Fibroblast of the conjunctiva (primary cell): ENCODE results near the gene MORN3.
"Not testable (repeated sequence)": the region's sequence is repeated elsewhere in the genome, so short reads cannot be mapped to it uniquely, and the experiment has no call there.

Experiments used
- DNase-seq: peaks from one replicate; pipeline ENCODE4 v3.0.0-alpha.2; 2010; ENCODE audit warnings: low read depth

Gene MORN3

DNA sequence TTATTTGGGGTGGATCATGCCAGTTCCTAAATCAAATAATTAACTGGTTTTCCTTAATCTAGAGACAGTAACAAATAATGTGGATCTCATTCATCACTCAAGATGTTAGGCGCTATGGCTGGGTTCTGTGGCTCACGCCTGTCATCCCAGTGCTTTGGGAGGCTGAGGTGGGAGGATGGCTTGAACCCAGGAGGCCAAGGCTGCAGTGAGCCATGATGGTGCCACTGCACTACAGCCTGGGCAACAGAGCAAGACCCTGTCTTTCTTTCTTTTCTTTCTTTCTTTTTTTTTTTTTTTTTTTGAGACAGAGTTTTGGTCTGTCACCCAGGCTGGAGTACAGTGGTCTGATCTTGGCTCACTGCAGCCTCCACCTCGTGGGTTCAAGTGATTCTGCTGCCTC is 23.3 kb upstream of the MORN3 start:
- DNase-seq, result not testable (repeated sequence)

DNA sequence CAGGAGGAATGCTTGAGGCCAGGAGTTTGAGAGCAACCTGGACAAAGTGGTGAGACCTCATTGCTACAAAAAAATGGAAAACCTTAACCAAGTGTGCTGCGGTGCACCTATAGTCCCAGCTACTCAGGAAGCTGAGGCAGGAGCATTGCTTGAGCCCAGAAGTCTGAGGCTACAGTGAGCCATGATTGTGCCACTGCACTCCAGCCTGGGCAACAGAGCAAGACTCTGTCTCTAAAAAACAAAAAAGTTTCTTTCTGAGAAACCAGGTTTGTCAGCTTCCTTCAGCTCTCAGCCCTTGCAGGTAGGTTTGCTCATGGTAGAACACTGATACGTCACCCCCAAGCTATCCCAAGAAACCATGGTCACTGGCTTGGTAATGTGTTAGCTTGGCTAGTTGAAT is 20.0 kb upstream of the MORN3 start:
- no peak for DNase-seq

DNA sequence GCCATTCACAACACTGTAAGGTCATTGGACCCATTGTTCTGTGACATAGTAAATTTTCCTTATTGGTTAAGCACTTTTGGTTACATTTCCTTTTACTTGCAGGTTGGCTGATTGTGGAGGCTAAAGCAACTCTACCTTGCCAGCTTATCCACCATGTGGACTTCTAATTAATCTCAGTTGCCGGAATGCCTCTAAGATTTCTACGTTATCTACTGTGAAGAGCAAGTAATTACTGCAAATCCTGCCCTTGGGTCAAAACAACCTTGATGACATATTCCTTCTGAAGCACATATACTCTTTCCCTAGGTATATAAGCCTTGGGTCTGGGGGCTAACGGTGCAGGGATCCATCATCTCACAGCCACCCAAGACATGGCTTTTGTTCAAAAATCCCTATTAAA is 19.5 kb upstream of the MORN3 start:
- no peak for DNase-seq

DNA sequence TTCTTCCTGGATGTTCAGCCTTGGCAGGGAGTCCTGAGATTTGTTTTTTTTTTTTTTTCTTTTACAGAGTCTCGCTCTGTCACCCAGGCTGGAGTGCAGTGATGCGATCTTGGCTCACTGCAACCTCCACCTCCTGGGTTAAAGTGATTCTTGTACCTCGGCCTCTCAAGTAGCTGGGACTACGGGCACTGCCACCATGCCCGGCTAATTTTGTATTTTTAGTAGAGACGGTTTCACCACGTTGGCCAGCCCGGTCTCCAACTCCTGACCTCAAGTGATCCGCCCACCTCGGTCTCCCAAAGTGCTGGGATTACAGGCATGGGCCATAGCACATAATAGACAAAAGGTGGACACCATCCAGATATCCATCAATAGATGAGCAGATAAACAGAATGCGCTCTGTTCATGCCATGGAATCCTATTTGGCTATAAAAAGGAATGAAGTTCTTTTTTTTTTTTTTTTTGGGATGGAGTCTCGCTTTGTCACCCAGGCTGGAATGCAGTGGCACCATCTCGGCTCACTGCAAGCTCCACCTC is 10.3 kb upstream of the MORN3 start:
- not testable (repeated sequence) for DNase-seq

DNA sequence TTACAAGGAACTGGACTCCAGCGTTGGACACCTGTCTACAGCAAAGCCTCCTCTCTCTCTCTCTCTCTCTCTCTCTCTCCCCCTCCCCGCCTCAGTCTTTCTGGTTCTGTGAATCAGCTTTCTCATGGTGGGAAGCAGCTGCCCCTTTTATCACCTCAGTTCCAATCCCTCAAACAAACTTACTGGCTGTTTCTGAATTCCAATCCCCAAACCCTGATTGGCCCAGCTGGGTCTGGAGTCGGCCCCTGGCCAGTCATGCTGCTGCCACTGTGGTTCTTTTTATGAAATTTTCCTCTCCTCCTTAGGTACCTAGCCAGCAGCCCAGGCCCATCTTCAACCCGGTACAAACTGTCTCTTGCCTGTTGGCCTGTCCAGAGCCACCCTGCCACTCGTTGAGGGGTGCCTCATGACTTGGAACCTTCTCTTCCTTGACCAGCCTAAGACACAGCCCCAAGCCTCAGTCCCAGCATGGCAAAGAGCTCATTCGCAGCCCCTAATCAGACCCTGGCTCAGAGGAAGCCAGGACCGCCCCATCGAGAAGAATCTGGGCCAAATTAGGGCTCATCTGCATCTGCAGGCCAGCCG is 9.4 kb upstream of the MORN3 start:
- DNase-seq, result no peak

DNA sequence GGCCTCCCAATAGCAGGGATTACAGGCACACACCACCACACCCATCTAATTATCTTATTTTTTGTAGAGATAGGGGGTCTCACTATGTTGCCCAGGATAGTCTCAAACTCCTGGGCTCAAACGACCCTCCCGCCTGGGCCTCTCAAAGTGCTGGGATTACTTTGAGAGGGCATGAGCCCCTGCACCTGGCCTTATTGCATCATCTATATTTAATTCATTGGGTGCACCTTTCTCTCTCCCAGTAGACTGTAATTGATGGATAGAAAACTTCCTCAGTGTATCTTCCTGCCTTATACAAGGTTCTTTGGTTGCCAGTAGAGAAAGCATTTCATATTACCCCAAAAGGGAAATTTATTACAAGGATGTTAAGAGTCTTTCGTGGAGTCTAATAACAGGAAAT is 8.9 kb upstream of the MORN3 start:
- DNase-seq, result no peak

DNA sequence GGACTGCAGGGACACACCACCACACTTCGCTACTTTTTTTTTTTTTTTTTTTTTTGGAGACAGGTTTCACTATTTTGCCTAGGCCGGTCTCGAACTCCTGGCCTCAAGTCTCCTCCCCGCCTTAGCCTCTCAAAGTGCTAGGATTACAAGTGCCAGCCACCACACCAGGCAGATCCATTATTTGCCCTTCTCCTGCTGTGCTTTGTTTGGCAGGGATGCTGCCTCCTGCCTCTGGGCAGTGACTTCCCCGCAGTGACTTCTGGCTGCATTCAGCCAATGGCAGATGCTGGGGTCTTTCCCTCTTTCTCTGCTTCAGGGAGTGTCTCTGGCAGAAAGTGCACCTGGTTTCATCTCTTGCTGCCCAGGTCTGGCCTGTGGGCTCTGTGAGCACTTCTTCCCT is 6.7 kb upstream of the MORN3 start:
- no peak for DNase-seq

DNA sequence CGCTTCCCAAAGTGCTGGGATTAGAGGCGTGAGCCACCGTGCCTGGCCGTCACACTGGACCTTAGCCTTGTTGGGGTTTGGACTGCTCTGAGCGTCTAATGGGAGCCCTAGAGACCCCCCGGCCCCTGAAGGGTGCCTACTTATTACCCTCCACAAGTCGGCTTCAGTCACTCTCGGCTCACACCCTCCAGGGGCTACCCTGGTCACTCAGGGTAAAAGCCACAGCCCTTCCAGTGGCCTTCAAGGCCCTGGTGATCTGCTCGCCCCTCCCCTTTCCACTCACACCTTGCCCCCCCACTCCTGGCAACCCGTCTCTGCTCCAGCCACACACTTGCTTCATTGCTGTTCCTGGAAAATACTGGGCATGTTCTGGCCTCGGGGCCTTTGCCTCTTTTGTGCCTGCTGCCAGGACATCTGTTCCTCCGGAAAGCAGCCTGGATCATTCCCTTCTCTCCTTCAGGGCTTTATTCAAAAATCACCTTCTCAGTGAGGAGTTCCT is 3.6 kb upstream of the MORN3 start:
- no peak for DNase-seq

DNA sequence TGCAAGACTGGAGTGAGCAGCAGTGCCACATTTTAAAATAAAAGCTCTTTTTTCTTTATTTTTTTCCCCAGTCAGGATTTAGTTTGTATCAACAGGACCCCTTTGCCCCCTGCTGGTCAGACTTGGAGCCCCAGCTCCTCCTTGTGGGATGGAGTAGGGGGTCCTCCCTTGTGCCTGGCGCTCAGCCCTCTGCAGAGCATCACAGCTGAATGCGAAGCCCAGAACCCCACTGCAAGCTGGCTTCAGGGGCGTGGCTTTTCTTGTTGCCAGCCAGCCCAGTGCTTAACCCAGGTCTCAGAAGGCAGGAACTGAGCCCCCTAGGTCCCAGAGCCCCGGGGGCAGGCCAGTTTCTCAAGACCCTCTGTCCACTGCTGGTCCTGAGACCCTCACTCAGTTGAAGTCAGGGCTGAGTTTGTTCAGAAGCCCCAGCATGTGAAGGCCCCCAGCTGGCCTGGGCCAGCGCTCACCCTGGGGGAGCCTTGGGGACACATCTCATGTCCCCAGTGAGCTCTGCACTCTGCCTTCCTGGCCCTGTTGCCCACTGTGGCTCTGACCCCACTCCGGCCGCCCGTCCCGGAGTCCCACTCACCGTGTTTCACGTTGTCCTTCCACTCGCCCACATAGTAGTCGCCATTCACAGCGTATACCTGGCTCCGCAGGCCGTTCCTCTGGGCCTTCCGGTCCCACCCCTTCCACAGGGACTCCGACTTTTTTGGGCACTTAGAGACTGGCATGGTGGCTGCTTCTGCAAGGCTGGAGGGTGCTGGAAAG is 519 bp downstream of the MORN3 start:
- no peak for DNase-seq

DNA sequence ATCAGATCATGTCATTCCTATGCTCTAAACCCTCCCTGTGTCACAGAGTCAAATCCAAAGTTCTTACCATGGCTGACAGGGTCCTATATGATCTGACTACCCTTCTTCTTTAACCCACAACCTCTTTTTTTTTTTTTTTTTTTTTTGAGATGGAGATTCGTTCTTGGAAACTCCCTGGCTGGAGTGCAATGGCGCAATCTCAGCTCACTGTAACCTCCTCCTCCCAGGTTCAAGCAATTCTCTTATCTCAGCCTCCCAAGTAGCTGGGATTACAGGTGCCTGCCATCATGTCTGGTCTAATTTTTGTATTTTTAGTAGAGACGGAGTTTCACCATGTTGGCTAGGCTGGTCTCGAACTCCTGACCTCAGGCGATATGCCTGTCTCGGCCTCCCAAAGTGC is 2.6 kb downstream of the MORN3 start:
- DNase-seq, result not testable (repeated sequence)

DNA sequence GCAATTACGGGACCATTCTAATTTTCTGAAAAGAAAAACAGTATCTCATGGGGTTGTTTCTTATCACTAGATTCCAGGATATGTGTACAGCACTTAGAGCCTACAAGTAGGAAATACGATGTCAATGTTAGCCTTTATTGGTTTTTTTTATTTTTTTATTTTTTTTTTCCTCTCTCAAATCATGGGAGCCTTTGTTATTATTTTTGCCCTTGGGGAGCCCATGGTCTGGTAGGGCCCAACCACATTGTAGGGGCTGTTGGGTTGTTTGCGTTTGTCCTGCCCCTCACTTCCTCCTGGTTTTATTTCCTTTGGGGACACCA is 5.9 kb downstream of the MORN3 start:
- DNase-seq, result no peak

DNA sequence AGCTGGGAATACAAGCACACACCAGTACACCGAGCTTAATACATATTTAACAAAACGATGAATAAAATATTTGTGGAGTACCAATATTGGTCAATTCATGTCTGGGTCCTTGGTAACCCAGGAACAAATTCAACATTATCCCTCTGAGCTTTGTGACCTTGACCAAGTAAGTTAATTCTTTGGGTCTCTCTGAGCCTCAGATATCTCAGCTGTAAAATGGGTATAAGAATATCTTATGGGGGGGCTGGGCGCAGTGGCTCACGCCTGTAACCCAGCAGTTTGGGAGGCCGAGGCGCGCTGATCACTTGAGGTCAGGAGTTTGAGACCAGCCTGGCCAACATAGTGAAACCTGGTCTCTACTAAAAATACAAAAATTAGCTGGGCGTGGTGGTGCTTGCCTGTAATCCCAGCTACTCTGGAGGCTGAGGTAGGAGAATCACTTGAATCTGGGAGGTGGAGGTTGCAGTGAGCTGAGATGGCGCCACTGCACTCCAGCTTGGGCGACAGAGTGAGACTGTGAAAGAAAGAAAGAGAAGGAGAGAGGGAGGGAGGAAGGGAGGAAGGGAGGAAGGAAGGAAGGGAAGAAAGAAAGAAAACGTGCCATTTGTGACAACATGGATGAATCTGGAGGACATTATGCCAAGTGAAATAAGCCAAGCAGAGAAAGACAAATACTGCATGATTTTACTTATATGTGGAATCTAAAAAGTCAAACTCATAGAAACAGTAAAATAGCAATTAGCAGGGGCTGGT is 7.9 kb downstream of the MORN3 start:
- DNase-seq, result not testable (repeated sequence)

DNA sequence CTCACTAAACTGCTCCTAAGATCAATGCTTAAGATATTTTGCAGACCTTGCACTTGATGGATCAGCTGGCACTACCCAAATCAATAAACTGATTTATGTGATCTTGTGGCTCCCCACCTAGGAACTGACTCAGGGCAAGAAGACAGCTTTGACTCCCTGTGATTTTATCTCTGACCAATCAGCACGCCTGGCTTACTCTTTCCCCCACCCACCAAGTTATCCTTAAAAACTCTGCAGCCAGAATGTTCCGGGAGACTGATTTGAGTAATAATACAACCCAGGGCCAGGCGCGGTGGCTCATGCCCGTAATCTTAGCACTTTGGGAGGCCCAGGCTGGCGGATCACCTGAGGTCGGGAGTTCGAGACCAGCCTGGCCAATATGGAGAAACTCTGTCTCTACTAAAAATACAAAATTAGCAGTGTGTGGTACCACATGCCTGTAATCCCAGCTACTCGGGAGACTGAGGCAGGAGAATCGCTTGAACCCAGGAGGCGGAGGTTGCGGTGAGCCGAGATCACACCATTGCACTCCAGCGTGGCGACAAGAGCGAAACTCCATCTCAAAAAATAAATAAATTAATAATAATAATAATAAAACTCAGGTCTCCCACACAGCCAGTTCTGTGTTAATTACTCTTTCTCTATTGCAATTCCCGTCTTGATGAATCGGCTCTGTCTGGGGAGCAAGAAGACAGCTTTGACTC is 12.0 kb downstream of the MORN3 start:
- DNase-seq, result no peak

DNA sequence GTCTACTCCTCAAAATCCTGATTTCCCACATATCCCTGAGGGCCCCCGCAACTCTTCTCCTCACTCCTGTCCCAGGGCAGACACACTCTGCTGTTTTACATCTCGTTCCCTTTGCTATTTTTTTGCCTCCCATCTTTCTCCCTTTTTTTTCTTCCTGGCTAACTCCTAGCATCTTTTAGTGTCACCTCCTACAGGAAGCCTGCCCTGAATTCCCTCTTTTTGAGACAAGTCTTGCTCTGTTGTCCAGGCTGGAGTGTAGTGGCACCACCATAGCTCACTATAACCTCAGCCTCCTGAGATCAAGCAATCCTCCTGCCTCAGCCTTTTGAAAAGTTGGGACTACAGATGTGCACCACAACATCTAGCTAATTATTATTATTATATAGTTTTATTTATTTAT is 13.3 kb downstream of the MORN3 start:
- no peak for DNase-seq

DNA sequence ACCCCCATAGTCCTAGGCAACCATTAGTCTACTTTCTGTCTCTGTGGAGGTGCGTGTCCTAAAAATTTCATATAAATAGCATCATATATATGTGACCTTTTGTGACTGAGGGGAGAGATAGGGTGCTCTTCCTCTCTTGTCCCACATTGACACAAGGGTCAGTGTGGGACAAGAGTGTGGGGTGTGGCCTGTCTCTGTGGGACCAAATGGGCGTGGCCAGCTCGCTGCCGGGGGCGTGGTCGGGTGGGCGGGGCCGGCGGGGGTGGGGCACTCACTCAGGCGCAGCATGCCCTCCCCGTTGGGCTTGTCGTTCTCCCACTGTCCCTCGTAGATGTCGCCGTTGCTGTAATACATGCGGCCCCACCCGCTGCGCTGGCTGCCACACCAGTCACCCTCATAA is 15.5 kb downstream of the MORN3 start:
- DNase-seq, result no peak

DNA sequence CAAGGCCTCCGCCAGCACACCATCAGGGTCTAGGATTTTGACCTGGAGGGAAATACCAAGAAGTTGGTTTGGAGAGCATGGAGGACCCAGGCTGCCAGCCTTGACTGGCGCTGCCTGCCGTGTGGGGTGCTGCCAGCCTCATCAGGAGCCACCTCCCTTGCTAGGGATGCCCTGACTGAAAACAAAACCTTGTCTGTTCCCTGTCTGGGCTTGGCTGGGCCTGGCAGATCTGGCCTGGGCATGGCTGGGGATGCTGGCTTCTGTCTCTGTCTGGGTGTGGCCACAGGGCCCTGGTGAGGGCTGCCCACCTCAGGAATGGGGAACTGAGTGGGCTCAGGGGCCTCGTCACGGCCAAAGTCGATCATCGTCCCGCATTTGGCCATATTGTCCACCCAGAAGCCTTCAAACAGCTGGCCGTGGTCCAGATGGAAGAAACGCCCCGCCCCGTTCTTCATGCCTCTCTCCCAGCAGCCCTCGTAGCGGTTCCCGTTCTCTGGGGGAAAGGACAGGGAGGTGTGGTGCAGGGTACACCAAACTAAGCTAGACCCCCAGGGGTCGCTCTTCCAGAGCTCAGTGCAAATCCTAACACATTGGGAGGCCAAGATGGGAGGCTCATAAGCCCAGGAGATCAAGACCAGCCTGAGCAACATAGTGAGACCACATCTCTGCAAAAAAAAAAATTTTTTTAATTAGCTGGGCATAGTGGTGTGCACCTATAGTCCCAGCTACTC is 16.5 kb downstream of the MORN3 start:
- no peak for DNase-seq

DNA sequence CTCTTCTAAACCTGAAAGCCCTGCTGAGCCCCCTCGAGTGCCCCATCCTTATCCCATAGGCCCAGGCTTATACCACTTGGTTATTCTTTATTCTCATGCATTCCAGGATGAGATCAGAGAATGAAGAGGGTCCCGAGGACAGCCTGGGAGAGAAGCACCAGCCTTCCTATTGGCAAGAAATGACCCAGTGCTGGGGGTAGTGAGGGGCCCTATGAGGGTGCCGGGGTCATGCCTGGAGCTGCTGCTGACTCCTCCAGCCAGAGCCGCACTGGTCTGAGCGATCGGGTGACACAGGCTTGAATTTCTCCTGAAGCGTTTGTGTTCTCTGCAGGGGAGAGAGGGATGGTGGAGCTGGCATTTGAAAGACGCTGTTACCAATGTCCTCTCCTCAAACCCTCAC is 18.1 kb downstream of the MORN3 start:
- DNase-seq, result no peak

DNA sequence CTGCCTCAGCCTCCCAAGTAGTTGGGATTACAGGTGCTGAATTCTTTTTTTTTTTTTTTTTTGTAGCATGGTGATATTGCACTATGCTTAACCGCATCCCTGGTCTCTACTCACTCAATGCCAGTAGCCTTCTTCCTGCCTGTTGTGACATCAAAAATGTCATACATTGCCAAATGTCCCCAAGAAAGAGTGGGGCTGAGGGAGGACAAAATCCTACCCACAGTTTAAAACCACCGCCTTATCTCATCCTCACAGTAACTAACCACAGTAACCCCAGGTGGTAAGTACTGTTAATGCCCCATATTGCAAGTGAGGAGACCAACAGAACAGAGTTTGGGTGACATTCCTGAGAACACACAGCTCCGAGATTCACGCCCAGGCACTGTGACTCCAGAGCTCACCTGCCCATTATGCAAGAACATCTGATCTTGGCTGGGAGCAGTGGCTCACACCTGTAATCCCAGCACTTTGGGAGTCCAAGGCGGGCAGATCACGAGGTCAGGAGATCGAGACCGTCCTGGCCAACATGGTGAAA is 19.6 kb downstream of the MORN3 start:
- no peak for DNase-seq

DNA sequence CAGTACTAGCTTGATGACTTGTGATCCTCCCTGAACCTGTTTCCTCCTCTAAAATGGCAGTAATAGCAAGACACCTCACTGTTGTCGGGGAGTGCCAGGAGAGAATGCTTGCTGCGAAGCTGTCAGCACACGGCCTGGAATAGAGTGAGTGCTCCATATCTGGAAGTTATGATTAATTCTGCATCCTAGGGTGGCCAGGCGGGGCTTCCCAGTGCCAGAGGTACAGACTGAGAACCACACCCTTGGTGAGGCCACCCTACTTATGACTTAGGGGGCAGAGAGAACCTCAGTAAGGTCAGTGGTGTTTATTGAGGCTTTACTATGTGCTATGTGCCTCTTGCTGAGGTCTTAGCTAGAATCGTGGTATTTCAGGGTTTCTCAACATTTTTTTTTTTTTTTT is 20.1 kb downstream of the MORN3 start:
- no peak for DNase-seq

DNA sequence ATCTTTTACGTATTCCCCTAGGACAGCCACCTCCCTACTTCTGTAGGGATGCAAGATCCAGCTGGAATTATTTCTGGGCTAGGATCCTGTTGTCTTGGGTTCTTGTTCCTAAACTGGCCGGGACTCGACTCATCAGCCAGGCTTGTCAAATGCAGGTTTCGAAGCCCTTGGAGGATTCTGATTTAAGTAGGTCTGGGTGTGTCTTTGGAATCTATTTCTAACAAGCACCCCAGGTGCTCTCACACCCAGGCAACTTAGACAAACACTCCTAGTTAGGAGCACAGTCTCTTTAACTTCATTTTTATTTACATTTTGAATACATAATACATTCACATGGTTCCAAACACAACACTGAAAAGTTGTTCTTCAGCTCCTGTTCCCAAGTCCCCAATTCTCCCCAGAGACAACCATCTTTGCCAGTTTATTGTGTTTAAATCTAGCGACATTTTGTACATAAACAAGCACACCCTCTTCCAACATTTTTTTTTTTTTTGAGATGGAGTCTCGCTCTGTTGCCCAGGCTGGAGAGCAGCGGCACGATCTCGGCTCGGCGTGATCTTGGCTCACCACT is 20.9 kb downstream of the MORN3 start:
- DNase-seq, result no peak

DNA sequence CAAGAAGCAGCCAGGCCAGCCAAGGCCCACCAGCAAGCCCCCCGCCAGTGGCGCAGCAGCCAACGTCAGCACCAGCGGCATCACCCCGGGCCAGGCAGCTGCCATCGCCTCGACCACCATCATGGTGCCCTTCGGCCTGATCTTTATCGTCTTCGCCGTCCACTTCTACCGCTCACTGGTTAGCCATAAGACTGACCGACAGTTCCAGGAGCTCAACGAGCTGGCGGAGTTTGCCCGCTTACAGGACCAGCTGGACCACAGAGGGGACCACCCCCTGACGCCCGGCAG is 28.2 kb downstream of the MORN3 start:
- no peak for DNase-seq
